GM12878 (cell line): Measurements from ENCODE around the gene THBS3. TPM values are rescaled to one million over a fixed set of nuclear protein-coding genes. Genes with fewer than 3 reads are reported as not detected.

Experiments used
- ATAC-seq: fragments of 200-7000 bp; cut with Tn5 transposase; 3 replicates; pipeline ENCODE4 v1.9.1; 2020; ENCODE audit warnings: mild to moderate bottlenecking, moderate library complexity
- BruUV-seq: library from RNA; stranded (reverse); fragments of 400-500 nt; replicated peaks from 2 replicates; lab custom pipeline; 2021; lab: Mats Ljungman, UMichigan
- CTCF ChIA-PET: fragments of 300-600 bp; sonication (Branson Sonifier 250); formaldehyde crosslinking; extraction: SDS; loops from one replicate; lab custom pipeline; 2021; ENCODE audit warnings: inconsistent platforms; lab: Yijun Ruan, JAX
- POLR2A ChIA-PET: fragments of 350-600 bp; formaldehyde crosslinking; extraction: SDS; loops from one replicate; lab custom pipeline; 2021; ENCODE audit warnings: inconsistent platforms; lab: Charles Lee
- RAD21 ChIA-PET: fragments of 300-600 bp; sonication (Branson Sonifier 250); formaldehyde crosslinking; loops from one replicate; lab custom pipeline; 2023; ENCODE audit warnings: antibody characterized with exemption; ENCODE audit not compliant: unreplicated experiment; lab: Charles Lee
- SMC1A ChIA-PET: fragments of 300-600 bp; sonication (Branson Sonifier 250); formaldehyde crosslinking; loops from one replicate; lab custom pipeline; 2023; ENCODE audit not compliant: unreplicated experiment, uncharacterized antibody; lab: Charles Lee
- DNase-seq: peaks from one replicate; pipeline ENCODE4 v3.0.0-alpha.2; 2011; ENCODE audit warnings: low read depth, low spot score
- FAIRE-seq: peaks from 3 replicates; lab custom pipeline; 2011; peaks lifted over from hg19 to GRCh38; lab: Jason Lieb, UNC
- H2AFZ ChIP-seq: 2 replicates; pipeline ENCODE4 v1.6.0; 2011; ENCODE audit warnings: low read depth, low read length, control low read depth; ENCODE audit not compliant: control insufficient read depth
- H3K27ac ChIP-seq: 2 replicates; pipeline ENCODE4 v1.5.1; 2011; ENCODE audit warnings: control low read depth; ENCODE audit not compliant: control insufficient read depth, insufficient read depth
- H3K27me3 ChIP-seq, 2 experiments: replicated peaks in 1 of 2; 2 replicates each; pipeline versions ENCODE4 v1.6.0 to v1.6.1; 2011; ENCODE audit warnings: low read length in 1 of 2; ENCODE audit not compliant: control insufficient read depth in 2 of 2, insufficient read depth in 2 of 2
- H3K36me3 ChIP-seq, 2 experiments: 2 replicates each; pipeline ENCODE4 v1.5.1; 2011; ENCODE audit warnings: low read length in 1 of 2; ENCODE audit not compliant: control insufficient read depth in 2 of 2, insufficient read depth in 2 of 2
- H3K4me1 ChIP-seq: 2 replicates; pipeline ENCODE4 v1.6.1; 2011; ENCODE audit warnings: mild to moderate bottlenecking, low read length, moderate library complexity, mixed read lengths; ENCODE audit not compliant: control insufficient read depth, insufficient read depth
- H3K4me2 ChIP-seq: 2 replicates; pipeline ENCODE4 v1.6.0; 2011; ENCODE audit warnings: control low read depth; ENCODE audit not compliant: control insufficient read depth, insufficient read depth
- H3K4me3 ChIP-seq: fragments of 200-600 bp; sonication (generic); 2 replicates; pipeline ENCODE4 v1.5.1; 2016
- H3K79me2 ChIP-seq: 2 replicates; pipeline ENCODE4 v1.6.0; 2011; ENCODE audit warnings: low read length; ENCODE audit not compliant: control insufficient read depth, insufficient read depth
- H3K9ac ChIP-seq: 2 replicates; pipeline ENCODE4 v1.8.0; 2011; ENCODE audit warnings: low read length, control low read depth, mixed read lengths; ENCODE audit not compliant: control insufficient read depth, insufficient read depth
- H3K9me3 ChIP-seq: replicated peaks from 3 replicates; pipeline ENCODE4 v1.5.1; 2011; ENCODE audit warnings: mild to moderate bottlenecking, low read length; ENCODE audit not compliant: control insufficient read depth, insufficient read depth
- H4K20me1 ChIP-seq: 2 replicates; pipeline ENCODE4 v1.6.0; 2011; ENCODE audit not compliant: control insufficient read depth, insufficient read depth
- FOS ChIP-seq: IDR thresholded peaks from 3 replicates; pipeline ENCODE4 v1.6.1; 2011; ENCODE audit warnings: borderline replicate concordance; ENCODE audit not compliant: insufficient read length; ENCODE audit errors: extremely low read depth
- IRF5 ChIP-seq: fragments of 450-650 bp; IDR thresholded peaks from 2 replicates; pipeline ENCODE4 v1.6.1; 2017; ENCODE audit warnings: borderline replicate concordance
- NFIC ChIP-seq: IDR thresholded peaks from 2 replicates; pipeline ENCODE4 v1.6.1; 2012; ENCODE audit warnings: low read depth, mild to moderate bottlenecking, inconsistent platforms, low read length, moderate library complexity
- NFYB ChIP-seq: IDR thresholded peaks from 2 replicates; pipeline ENCODE4 v1.6.1; 2011; ENCODE audit warnings: low read depth, mild to moderate bottlenecking, low read length, improper control_type of control experiment, moderate library complexity; ENCODE audit not compliant: insufficient read depth
- NR2C2 ChIP-seq: IDR thresholded peaks from 2 replicates; pipeline ENCODE4 v1.6.1; 2011; ENCODE audit warnings: borderline replicate concordance, low read depth; ENCODE audit not compliant: control insufficient read depth, insufficient read length
- NR2F1 ChIP-seq: fragments of 450-650 bp; conservative IDR thresholded peaks from 2 replicates; pipeline ENCODE4 v1.6.1; 2017; ENCODE audit warnings: mild to moderate bottlenecking
- NRF1 ChIP-seq: conservative IDR thresholded peaks from 2 replicates; pipeline ENCODE4 v1.6.1; 2011; ENCODE audit warnings: mild to moderate bottlenecking, low read depth, low read length, improper control_type of control experiment
- PML ChIP-seq: IDR thresholded peaks from 2 replicates; pipeline ENCODE4 v1.6.1; 2012; ENCODE audit warnings: low read length, inconsistent platforms
- POU2F2 ChIP-seq: IDR thresholded peaks from 3 replicates; pipeline ENCODE4 v1.6.1; 2011; ENCODE audit warnings: low read depth, mild to moderate bottlenecking, low read length, borderline replicate concordance
- RAD51 ChIP-seq: fragments of 450-650 bp; IDR thresholded peaks from 2 replicates; pipeline ENCODE4 v1.6.1; 2016; ENCODE audit warnings: moderate library complexity, mild to moderate bottlenecking, inconsistent platforms
- TCF7 ChIP-seq: IDR thresholded peaks from 2 replicates; pipeline ENCODE4 v1.6.1; 2014; ENCODE audit warnings: antibody characterized with exemption, borderline replicate concordance
- YY1 ChIP-seq: IDR thresholded peaks from 2 replicates; pipeline ENCODE4 v1.6.1; 2011; ENCODE audit warnings: low read depth, mild to moderate bottlenecking, low read length
- ZNF24 ChIP-seq: fragments of 450-650 bp; IDR thresholded peaks from 2 replicates; pipeline ENCODE4 v1.6.1; 2017; ENCODE audit warnings: antibody characterized with exemption, mild to moderate bottlenecking
- WGBS: methylation state at CpG from one replicate; pipeline ENCODE4 v1.1.6; 2016; ENCODE audit warnings: low lambda C conversion rate; ENCODE audit not compliant: insufficient replicate concordance, insufficient coverage; ENCODE audit errors: missing lambda C conversion rate; 5-methylcytosine and 5-hydroxymethylcytosine counted together
- in situ Hi-C: fragments of 300-500 bp; cut with MboI; formaldehyde crosslinking; loops from 9 replicates; pipeline ENCODE4 v1.14.3; 2018; ENCODE audit warnings: mixed read lengths
- intact Hi-C: fragments of 100-400 bp; cut with micrococcal nuclease; formaldehyde crosslinking; loops from one replicate; pipeline ENCODE4 v1.14.2; 2022; ENCODE audit not compliant: unreplicated experiment
- polyA plus RNA-seq, 11 experiments: library from polyadenylated mRNA; depleted of rRNA in 4 of 11; unstranded in 6 of 11; stranded (reverse) in 5 of 11; fragments of >200 nt; fragmentation: Nextera tagmentation in 4 of 11; fragmentation: Illumina TruSeq in 1 of 11; extraction: Ambion mirVana in 4 of 11; extraction: Trizol in 1 of 11; gene quantifications; 1 replicate in 1 of 11; 2 replicates in 10 of 11; pipeline versions ENCODE4 v1.2.1 to v1.2.3, GENCODE V29; 2011 to 2016; ENCODE audit warnings: inconsistent platforms in 2 of 11, missing spikeins in 2 of 11, low read depth in 1 of 11
- total RNA-seq, 4 experiments: library from RNA; depleted of rRNA in 3 of 4; stranded (reverse); fragments of >200 nt in 3 of 4; fragmentation: Illumina TruSeq in 1 of 4; extraction: Trizol in 1 of 4; gene quantifications; 2 replicates each; pipeline versions ENCODE4 v1.2.1 to v1.2.3, GENCODE V29; 2013 to 2021
- TF ChIP-seq, protein P1 (sequence below): IDR thresholded peaks from 2 replicates; pipeline ENCODE4 v1.6.1; 2011; ENCODE audit warnings: mild to moderate bottlenecking, low read depth, low read length, moderate library complexity; ENCODE audit not compliant: insufficient replicate concordance

Gene THBS3
- total and polyA plus RNA-seq, 10 of the 15 experiments (the other 5 are each of a cell fraction or from before 2014, with no cell fraction given), result 0.66 to 3.6 (median 2.0) TPM

DNA sequence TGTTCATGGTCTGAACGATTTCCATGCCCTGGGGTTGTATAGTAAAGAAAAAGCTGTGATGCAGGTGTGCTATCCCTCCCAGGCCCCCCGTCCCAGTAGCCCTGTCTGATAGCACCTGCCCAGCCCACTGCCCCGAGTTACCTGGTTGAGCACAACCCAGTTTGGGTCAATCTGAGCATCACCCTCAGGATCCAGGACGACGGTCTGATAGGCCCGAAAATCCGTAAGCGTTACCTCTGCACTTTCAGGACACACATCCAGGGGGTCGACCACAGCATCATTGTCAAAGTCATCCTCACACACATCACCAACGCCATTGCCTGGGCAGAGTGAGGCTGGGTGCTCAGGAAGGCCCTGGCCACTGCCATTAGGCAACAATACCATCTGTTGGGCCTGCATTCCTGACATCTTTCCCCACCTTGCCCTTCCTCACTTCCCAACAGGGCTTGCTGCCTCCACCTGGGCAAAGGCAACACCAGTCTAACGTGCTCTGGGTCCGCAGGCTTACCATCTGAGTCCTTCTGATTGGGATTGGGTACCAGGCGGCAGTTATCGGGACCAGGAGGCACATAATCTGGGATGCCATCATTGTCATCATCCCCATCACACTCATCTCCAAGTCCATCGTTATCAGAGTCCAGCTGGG is 9.7 kb downstream of the THBS3 start:
- Histone ChIP-seq H3K36me3 (no peaks in the 10 kb centered on the region), H3K4me2 (no peak overlapping the region), H3K4me1 (peaks cover 14% of the 10 kb centered on the region), H3K79me2 (no peaks in the 10 kb centered on the region), H3K4me3 (no peak overlapping the region), H3K9me3 (no peaks in the 10 kb centered on the region), H3K27ac (no peak overlapping the region), H3K27me3 (no peaks in the 10 kb centered on the region; a peak in 1 of 4 replicates), H3K9ac (no peak overlapping the region), H2AFZ (no peak overlapping the region), H4K20me1 (no peaks in the 10 kb centered on the region)
- DNase-seq, result no peak
- ChIA-PET POLR2A (no interaction called here), CTCF (interaction anchor here (1.2 kb wide), 1 partner anchor 25 kb away, joined by 4 read pairs; the partner anchor contains the start of gene KRTCAP2), RAD21 (no interaction called here), SMC1A (no interaction called here)
- FAIRE-seq, result no peak
- TF ChIP-seq YY1 (no peak), PML (no peak)
- BruUV-seq, result no TSS peak
- intact Hi-C loops, result no loop called here
- no peak for ATAC-seq
- WGBS, result 81% methylated on average over 15 of the region's 15 CpGs
- in situ Hi-C loops, result no loop called here

- ChIA-PET SMC1A (no interaction called here), RAD21 (interaction anchor here (1.2 kb wide), 1 partner anchor 12 kb away, joined by 3 read pairs; no protein-coding TSS in a partner anchor), CTCF (no interaction called here), POLR2A (no interaction called here)
- Histone ChIP-seq H3K4me2 (no peak overlapping the region), H3K9ac (no peak overlapping the region), H3K4me1 (peaks cover 16% of the 10 kb centered on the region), H3K4me3 (no peak overlapping the region), H2AFZ (no peak overlapping the region), H3K36me3 (no peaks in the 10 kb centered on the region), H3K27ac (no peak overlapping the region), H3K27me3 (no peaks in the 10 kb centered on the region; a peak in 1 of 4 replicates), H3K79me2 (no peaks in the 10 kb centered on the region), H4K20me1 (no peaks in the 10 kb centered on the region), H3K9me3 (no peaks in the 10 kb centered on the region)
- in situ Hi-C loops, result no loop called here
- no TSS peak for BruUV-seq
- intact Hi-C loops, result no loop called here
- no peak for ATAC-seq
- 85% methylated on average over 20 of the region's 20 CpGs for WGBS
- no peak for FAIRE-seq
- no peak for DNase-seq
- TF ChIP-seq TCF7 (no peak), RAD51 (no peak), NR2F1 (no peak), FOS (no peak), ZNF24 (no peak), NFIC (no peak), NFYB (no peak), NRF1 (no peak), POU2F2 (no peak), NR2C2 (no peak), IRF5 (no peak)
- TF ChIP-seq, protein P1, sequence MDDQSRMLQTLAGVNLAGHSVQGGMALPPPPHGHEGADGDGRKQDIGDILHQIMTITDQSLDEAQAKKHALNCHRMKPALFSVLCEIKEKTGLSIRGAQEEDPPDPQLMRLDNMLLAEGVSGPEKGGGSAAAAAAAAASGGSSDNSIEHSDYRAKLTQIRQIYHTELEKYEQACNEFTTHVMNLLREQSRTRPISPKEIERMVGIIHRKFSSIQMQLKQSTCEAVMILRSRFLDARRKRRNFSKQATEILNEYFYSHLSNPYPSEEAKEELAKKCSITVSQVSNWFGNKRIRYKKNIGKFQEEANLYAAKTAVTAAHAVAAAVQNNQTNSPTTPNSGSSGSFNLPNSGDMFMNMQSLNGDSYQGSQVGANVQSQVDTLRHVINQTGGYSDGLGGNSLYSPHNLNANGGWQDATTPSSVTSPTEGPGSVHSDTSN, result no peak
Observed at GRCh38 chr1:155196893-155197638, 10.6 kb downstream of the THBS3 start.
